ENCODE measurements around the gene ACOT7. TPM values are rescaled to one million over a fixed set of nuclear protein-coding genes. Genes with fewer than 3 reads are reported as not detected.

ACOT7 gene
- total and polyA plus RNA-seq, 2 of the 13 experiments (the other 11 are each of a cell fraction or from before 2014, with no cell fraction given), result 33.0 to 55.8 TPM

GRCh38 chr1:6245086-6245868, 148.3 kb downstream of the ACOT7 start (continued):
- TF ChIP-seq THAP9 (CRISPR knock-in tag; IDR thresholded peaks at IDR 0.05; ENCODE audit: borderline replicate concordance), result peak; percentile 35; the same call in 1 of the 2 replicates
- TF ChIP-seq ZNF776 (CRISPR knock-in tag; IDR thresholded peaks at IDR 0.05), result peak; percentile 99
- peak; percentile 99 for TF ChIP-seq MEIS2 (CRISPR knock-in tag; IDR thresholded peaks at IDR 0.05)
- TF ChIP-seq, protein P1, sequence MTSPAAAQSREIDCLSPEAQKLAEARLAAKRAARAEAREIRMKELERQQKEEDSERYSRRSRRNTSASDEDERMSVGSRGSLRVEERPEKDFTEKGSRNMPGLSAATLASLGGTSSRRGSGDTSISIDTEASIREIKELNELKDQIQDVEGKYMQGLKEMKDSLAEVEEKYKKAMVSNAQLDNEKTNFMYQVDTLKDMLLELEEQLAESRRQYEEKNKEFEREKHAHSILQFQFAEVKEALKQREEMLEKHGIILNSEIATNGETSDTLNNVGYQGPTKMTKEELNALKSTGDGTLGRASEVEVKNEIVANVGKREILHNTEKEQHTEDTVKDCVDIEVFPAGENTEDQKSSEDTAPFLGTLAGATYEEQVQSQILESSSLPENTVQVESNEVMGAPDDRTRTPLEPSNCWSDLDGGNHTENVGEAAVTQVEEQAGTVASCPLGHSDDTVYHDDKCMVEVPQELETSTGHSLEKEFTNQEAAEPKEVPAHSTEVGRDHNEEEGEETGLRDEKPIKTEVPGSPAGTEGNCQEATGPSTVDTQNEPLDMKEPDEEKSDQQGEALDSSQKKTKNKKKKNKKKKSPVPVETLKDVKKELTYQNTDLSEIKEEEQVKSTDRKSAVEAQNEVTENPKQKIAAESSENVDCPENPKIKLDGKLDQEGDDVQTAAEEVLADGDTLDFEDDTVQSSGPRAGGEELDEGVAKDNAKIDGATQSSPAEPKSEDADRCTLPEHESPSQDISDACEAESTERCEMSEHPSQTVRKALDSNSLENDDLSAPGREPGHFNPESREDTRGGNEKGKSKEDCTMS (CRISPR knock-in tag; conservative IDR thresholded peaks at IDR 0.05), result peak; percentile 96
- peak; percentile 82; the same call in 1 of the 2 replicates for TF ChIP-seq TERF1 (CRISPR knock-in tag; IDR thresholded peaks at IDR 0.05)
- TF ChIP-seq SNRNP70 (IDR thresholded peaks at IDR 0.05; ENCODE audit: low read depth, low read length), result no peak
- peak; percentile 99 for TF ChIP-seq CHCHD3 (CRISPR knock-in tag; IDR thresholded peaks at IDR 0.05)
- peak; percentile 98 for TF ChIP-seq HOXA7 (CRISPR knock-in tag; IDR thresholded peaks at IDR 0.05)
- TF ChIP-seq, protein P2, sequence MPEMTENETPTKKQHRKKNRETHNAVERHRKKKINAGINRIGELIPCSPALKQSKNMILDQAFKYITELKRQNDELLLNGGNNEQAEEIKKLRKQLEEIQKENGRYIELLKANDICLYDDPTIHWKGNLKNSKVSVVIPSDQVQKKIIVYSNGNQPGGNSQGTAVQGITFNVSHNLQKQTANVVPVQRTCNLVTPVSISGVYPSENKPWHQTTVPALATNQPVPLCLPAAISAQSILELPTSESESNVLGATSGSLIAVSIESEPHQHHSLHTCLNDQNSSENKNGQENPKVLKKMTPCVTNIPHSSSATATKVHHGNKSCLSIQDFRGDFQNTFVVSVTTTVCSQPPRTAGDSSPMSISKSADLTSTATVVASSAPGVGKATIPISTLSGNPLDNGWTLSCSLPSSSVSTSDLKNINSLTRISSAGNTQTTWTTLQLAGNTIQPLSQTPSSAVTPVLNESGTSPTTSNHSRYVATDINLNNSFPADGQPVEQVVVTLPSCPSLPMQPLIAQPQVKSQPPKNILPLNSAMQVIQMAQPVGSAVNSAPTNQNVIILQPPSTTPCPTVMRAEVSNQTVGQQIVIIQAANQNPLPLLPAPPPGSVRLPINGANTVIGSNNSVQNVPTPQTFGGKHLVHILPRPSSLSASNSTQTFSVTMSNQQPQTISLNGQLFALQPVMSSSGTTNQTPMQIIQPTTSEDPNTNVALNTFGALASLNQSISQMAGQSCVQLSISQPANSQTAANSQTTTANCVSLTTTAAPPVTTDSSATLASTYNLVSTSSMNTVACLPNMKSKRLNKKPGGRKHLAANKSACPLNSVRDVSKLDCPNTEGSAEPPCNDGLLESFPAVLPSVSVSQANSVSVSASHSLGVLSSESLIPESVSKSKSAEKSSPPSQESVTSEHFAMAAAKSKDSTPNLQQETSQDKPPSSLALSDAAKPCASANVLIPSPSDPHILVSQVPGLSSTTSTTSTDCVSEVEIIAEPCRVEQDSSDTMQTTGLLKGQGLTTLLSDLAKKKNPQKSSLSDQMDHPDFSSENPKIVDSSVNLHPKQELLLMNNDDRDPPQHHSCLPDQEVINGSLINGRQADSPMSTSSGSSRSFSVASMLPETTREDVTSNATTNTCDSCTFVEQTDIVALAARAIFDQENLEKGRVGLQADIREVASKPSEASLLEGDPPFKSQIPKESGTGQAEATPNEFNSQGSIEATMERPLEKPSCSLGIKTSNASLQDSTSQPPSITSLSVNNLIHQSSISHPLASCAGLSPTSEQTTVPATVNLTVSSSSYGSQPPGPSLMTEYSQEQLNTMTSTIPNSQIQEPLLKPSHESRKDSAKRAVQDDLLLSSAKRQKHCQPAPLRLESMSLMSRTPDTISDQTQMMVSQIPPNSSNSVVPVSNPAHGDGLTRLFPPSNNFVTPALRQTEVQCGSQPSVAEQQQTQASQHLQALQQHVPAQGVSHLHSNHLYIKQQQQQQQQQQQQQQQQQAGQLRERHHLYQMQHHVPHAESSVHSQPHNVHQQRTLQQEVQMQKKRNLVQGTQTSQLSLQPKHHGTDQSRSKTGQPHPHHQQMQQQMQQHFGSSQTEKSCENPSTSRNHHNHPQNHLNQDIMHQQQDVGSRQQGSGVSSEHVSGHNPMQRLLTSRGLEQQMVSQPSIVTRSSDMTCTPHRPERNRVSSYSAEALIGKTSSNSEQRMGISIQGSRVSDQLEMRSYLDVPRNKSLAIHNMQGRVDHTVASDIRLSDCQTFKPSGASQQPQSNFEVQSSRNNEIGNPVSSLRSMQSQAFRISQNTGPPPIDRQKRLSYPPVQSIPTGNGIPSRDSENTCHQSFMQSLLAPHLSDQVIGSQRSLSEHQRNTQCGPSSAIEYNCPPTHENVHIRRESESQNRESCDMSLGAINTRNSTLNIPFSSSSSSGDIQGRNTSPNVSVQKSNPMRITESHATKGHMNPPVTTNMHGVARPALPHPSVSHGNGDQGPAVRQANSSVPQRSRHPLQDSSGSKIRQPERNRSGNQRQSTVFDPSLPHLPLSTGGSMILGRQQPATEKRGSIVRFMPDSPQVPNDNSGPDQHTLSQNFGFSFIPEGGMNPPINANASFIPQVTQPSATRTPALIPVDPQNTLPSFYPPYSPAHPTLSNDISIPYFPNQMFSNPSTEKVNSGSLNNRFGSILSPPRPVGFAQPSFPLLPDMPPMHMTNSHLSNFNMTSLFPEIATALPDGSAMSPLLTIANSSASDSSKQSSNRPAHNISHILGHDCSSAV (CRISPR knock-in tag; IDR thresholded peaks at IDR 0.05; ENCODE audit: borderline replicate concordance), result no peak
- TF ChIP-seq XRCC5 (optimal IDR thresholded peaks at IDR 0.05; ENCODE audit: low read length), result peak; percentile 92
- TF ChIP-seq MED1 (CRISPR knock-in tag; IDR thresholded peaks at IDR 0.05), result peak; percentile 84
- no peak for TF ChIP-seq CREM (IDR thresholded peaks at IDR 0.05)
- no peak for TF ChIP-seq CREM (CRISPR knock-in tag; IDR thresholded peaks at IDR 0.05)
- no peak for TF ChIP-seq HMGA1 (CRISPR knock-in tag; conservative IDR thresholded peaks at IDR 0.05)

Data from HepG2 (cell line).